GM06990 (cell line): ENCODE data around the gene PSMG3.
A peak's percentile ranks its signal among the peaks of the same experiment; 100 is the strongest.

Experiments
- DNase-seq: peaks from one replicate; pipeline ENCODE4 v3.0.0-alpha.2; 2011; ENCODE audit not compliant: insufficient read length; ENCODE audit errors: extremely low read depth
- H3K27me3 ChIP-seq: replicated peaks from 2 replicates; pipeline ENCODE4 v1.6.0; 2011; ENCODE audit warnings: low read length; ENCODE audit not compliant: control insufficient read depth, insufficient read depth
- H3K36me3 ChIP-seq: 2 replicates; pipeline ENCODE4 v1.5.1; 2011; ENCODE audit warnings: low read length; ENCODE audit not compliant: control insufficient read depth, insufficient read depth
- H3K4me3 ChIP-seq: replicated peaks from 2 replicates; pipeline ENCODE4 v1.5.1; 2011; ENCODE audit warnings: low read depth, mild to moderate bottlenecking, control low read depth, low read length
- CTCF ChIP-seq: IDR thresholded peaks from 2 replicates; pipeline ENCODE4 v1.5.1; 2011; ENCODE audit warnings: low read length, control low read depth, mild to moderate bottlenecking, inconsistent platforms; ENCODE audit not compliant: insufficient read depth, poor library complexity, severe bottlenecking

PSMG3 gene

GRCh38 chr7:1595636-1596035 is 25.8 kb upstream of the PSMG3 start:
- Histone ChIP-seq H3K36me3 (no peaks in the 10 kb centered on the region), H3K27me3 (peaks cover 2% of the 10 kb centered on the region; the same call in 1 of the 2 replicates), H3K4me3 (no peak overlapping the region)
- no peak for TF ChIP-seq CTCF
- no peak for DNase-seq

GRCh38 chr7:1595027-1595426 is 25.2 kb upstream of the PSMG3 start:
- H3K36me3 ChIP-seq: no peaks in the 10 kb centered on the region
- H3K27me3 ChIP-seq: peaks cover 2% of the 10 kb centered on the region; the same call in 1 of the 2 replicates
- no peak for DNase-seq
- no peak overlapping the region for H3K4me3 ChIP-seq
- TF ChIP-seq CTCF: no peak

DNA sequence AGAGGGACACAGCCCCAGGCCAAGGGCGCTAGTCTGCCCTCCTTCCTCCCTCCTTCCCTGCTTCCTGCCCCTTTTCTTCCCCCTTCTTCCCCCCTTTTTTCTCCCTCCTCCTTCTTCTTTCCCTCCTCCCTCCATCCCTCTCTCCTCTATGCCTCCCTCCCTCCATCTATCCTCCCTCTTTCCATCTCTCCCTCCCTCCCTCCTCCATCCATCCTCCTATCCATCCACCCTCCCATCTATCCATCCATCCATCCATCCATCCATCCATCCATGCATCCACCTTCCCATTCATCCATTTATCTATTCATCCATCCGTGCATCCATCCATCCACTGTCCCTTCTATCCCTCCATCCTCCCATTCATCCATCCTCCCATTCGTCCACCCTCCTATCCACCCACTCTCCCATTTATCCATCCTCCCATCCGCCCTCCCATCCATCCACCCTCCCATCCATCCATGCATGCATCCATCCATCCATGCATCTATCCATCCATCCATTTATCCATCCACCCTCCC is 24.1 kb upstream of the PSMG3 start:
- TF ChIP-seq CTCF: no peak
- Histone ChIP-seq H3K36me3 (no peaks in the 10 kb centered on the region), H3K4me3 (no peak overlapping the region), H3K27me3 (peaks cover 2% of the 10 kb centered on the region; the same call in 1 of the 2 replicates)
- DNase-seq: no peak

- Histone ChIP-seq H3K4me3 (no peak overlapping the region), H3K27me3 (peaks cover 2% of the 10 kb centered on the region; the same call in 1 of the 2 replicates), H3K36me3 (no peaks in the 10 kb centered on the region)
- DNase-seq: no peak
- peak; percentile 61 for TF ChIP-seq CTCF
These were observed 23.4 kb upstream of the PSMG3 start for GRCh38 chr7:1593091-1593866.

GRCh38 chr7:1592299-1592871 is 22.6 kb upstream of the PSMG3 start:
- H3K4me3 ChIP-seq: no peak overlapping the region
- H3K27me3 ChIP-seq: peaks cover 2% of the 10 kb centered on the region; the same call in 1 of the 2 replicates
- TF ChIP-seq CTCF: no peak
- no peaks in the 10 kb centered on the region for H3K36me3 ChIP-seq
- no peak for DNase-seq
